K562 (cell line): ENCODE measurements around the gene NSG2. TPM values are rescaled to one million over a fixed set of nuclear protein-coding genes. Genes with fewer than 3 reads are reported as not detected.

Experiments used
- ATAC-seq: fragments of 200-7000 bp; cut with Tn5 transposase; 3 replicates; pipeline ENCODE4 v1.9.1; 2020; ENCODE audit warnings: moderate library complexity
- BruUV-seq: library from RNA; stranded (reverse); fragments of 400-500 nt; replicated peaks from 2 replicates; lab custom pipeline; 2021; lab: Mats Ljungman, UMichigan
- CTCF ChIA-PET: fragments of 300-600 bp; formaldehyde crosslinking; extraction: SDS; loops from one replicate; lab custom pipeline; 2021; ENCODE audit warnings: low intra/inter-chr PET ratio; lab: Yijun Ruan, JAX
- POLR2A ChIA-PET: fragments of 300-600, 350-650 bp; sonication (Branson Sonifier 250); formaldehyde crosslinking; extraction: SDS; loops from one replicate; lab custom pipeline; 2021; ENCODE audit warnings: antibody characterized with exemption, inconsistent platforms; lab: Yijun Ruan, JAX
- DNase-seq, 4 experiments: peaks; one replicate each; pipeline versions ENCODE4 v3.0.0 to v3.0.0-alpha.2; 2011 to 2018; ENCODE audit warnings: low spot score in 3 of 4, mixed read lengths in 3 of 4; ENCODE audit errors: extremely low read depth in 1 of 4
- FAIRE-seq: peaks from 2 replicates; lab custom pipeline; 2011; peaks lifted over from hg19 to GRCh38; lab: Jason Lieb, UNC
- H2AFZ ChIP-seq: 2 replicates; pipeline ENCODE4 v1.6.0; 2011; ENCODE audit warnings: low read depth, low read length, control low read depth, inconsistent platforms
- H3K27ac ChIP-seq: fragments of 200-600 bp; 3 replicates; pipeline ENCODE4 v1.8.0; 2011; ENCODE audit warnings: low read depth, mild to moderate bottlenecking, control low read depth, inconsistent platforms, low read length, moderate library complexity, mixed read lengths; ENCODE audit errors: extremely low read depth
- H3K27me3 ChIP-seq, 2 experiments: fragments of 300-600 bp in 1 of 2; 2 replicates in 1 of 2; 3 replicates in 1 of 2; pipeline versions ENCODE4 v1.6.0 to v1.8.0; 2011; ENCODE audit warnings: inconsistent platforms in 2 of 2, low read length in 2 of 2, mild to moderate bottlenecking in 1 of 2, mixed read lengths in 1 of 2, moderate library complexity in 1 of 2; ENCODE audit not compliant: control insufficient read depth in 2 of 2, insufficient read depth in 2 of 2
- H3K36me3 ChIP-seq: fragments of 300-600 bp; 3 replicates; pipeline ENCODE4 v1.8.0; 2011; ENCODE audit warnings: mild to moderate bottlenecking, low read length, inconsistent platforms; ENCODE audit not compliant: control insufficient read depth, insufficient read depth
- H3K4me1 ChIP-seq, 2 experiments: fragments of 200-600 bp in 1 of 2; replicated peaks in 1 of 2; 2 replicates in 1 of 2; 3 replicates in 1 of 2; pipeline versions ENCODE4 v1.5.1 to v1.8.0; 2011; ENCODE audit warnings: inconsistent platforms in 2 of 2, low read length in 2 of 2, mild to moderate bottlenecking in 1 of 2, mixed read lengths in 1 of 2, moderate library complexity in 1 of 2; ENCODE audit not compliant: control insufficient read depth in 2 of 2, insufficient read depth in 2 of 2
- H3K4me2 ChIP-seq: 2 replicates; pipeline ENCODE4 v1.6.1; 2011; ENCODE audit warnings: low read length, control low read depth, inconsistent platforms, mixed read lengths; ENCODE audit not compliant: insufficient read depth
- H3K4me3 ChIP-seq: fragments of 200-600 bp; sonication (generic), shearing (Covaris generic); 2 replicates; pipeline ENCODE4 v1.5.1; 2016; ENCODE audit warnings: control low read depth, inconsistent platforms
- H3K79me2 ChIP-seq: fragments of 200-600 bp; 3 replicates; pipeline ENCODE4 v1.8.0; 2011; ENCODE audit warnings: low read length, inconsistent platforms; ENCODE audit not compliant: control insufficient read depth, insufficient read depth
- H3K9ac ChIP-seq, 2 experiments: 2 replicates each; pipeline versions ENCODE4 v1.6.0 to v1.6.1; 2011; ENCODE audit warnings: low read depth in 2 of 2, low read length in 2 of 2, control low read depth in 1 of 2, inconsistent platforms in 1 of 2, mild to moderate bottlenecking in 1 of 2, mixed read lengths in 1 of 2; ENCODE audit not compliant: insufficient read depth in 1 of 2
- H3K9me1 ChIP-seq: one replicate; pipeline ENCODE4 v1.6.0; 2011; ENCODE audit warnings: inconsistent platforms, mild to moderate bottlenecking, low read length, moderate library complexity; ENCODE audit not compliant: control insufficient read depth, insufficient read depth
- H3K9me3 ChIP-seq: replicated peaks from 2 replicates; pipeline ENCODE4 v1.5.1; 2011; ENCODE audit warnings: low read depth, low read length, inconsistent platforms; ENCODE audit not compliant: control insufficient read depth, insufficient read depth
- H4K20me1 ChIP-seq: replicated peaks from 2 replicates; pipeline ENCODE4 v1.6.1; 2011; ENCODE audit warnings: low read length, inconsistent platforms, mixed read lengths; ENCODE audit not compliant: control insufficient read depth, insufficient read depth
- ARHGAP35 ChIP-seq: fragments of 450-650 bp; IDR thresholded peaks from 2 replicates; pipeline ENCODE4 v1.6.1; 2018; ENCODE audit not compliant: partially characterized antibody
- HDAC2 ChIP-seq: fragments of 450-650 bp; IDR thresholded peaks from 2 replicates; pipeline ENCODE4 v1.6.1; 2016; ENCODE audit warnings: mild to moderate bottlenecking
- KHSRP ChIP-seq: fragments of 450-650 bp; IDR thresholded peaks from 2 replicates; pipeline ENCODE4 v1.6.1; 2017
- MEF2D ChIP-seq: conservative IDR thresholded peaks from 2 replicates; pipeline ENCODE4 v1.6.1; 2016; ENCODE audit warnings: low read depth, missing genetic modification characterization, missing compliant biosample characterization
- NR1H2 ChIP-seq: sonication (generic); formaldehyde crosslinking; IDR thresholded peaks from 2 replicates; pipeline ENCODE4 v1.4.0; 2020; ENCODE audit warnings: mild to moderate bottlenecking, missing genetic modification reagents
- POLR3G ChIP-seq: IDR thresholded peaks from 2 replicates; pipeline ENCODE4 v1.6.1; 2011; ENCODE audit not compliant: insufficient read length, insufficient replicate concordance; ENCODE audit errors: extremely low read depth
- RBM25 ChIP-seq: fragments of 200-400 bp; formaldehyde crosslinking; IDR thresholded peaks from 2 replicates; pipeline ENCODE4 v1.6.1; 2018; ENCODE audit warnings: low read length, low read depth, moderate library complexity; ENCODE audit not compliant: severe bottlenecking
- ZFP36 ChIP-seq: fragments of 150-350 bp; IDR thresholded peaks from 2 replicates; pipeline ENCODE4 v1.6.1; 2018; ENCODE audit warnings: low read length, low read depth; ENCODE audit not compliant: partially characterized antibody
- ZNF133 ChIP-seq: fragments of 250-450 bp; sonication (Bioruptor Pico); IDR thresholded peaks from 2 replicates; pipeline ENCODE4 v1.4.0; 2020; ENCODE audit warnings: mild to moderate bottlenecking
- WGBS: fragments of 100-300 bp; shearing (Covaris generic); methylation state at CpG from one replicate; pipeline ENCODE4 v1.1.6; 2016; ENCODE audit warnings: low coverage, mixed read lengths; ENCODE audit not compliant: insufficient coverage; ENCODE audit errors: missing lambda C conversion rate; 5-methylcytosine and 5-hydroxymethylcytosine counted together
- in situ Hi-C: fragments of 300-500 bp; cut with MboI; formaldehyde crosslinking; loops from 4 replicates; pipeline ENCODE4 v1.15.0; 2018; ENCODE audit warnings: inconsistent platforms, mixed read lengths
- intact Hi-C: fragments of 100-400 bp; cut with micrococcal nuclease; formaldehyde crosslinking; loops from 2 replicates; pipeline ENCODE4 v1.14.2; 2022
- polyA plus RNA-seq, 8 experiments: library from polyadenylated mRNA; depleted of rRNA in 4 of 8; stranded (reverse) in 5 of 8; unstranded in 3 of 8; fragments of >200 nt; fragmentation: Nextera tagmentation in 2 of 8; fragmentation: Illumina TruSeq in 1 of 8; extraction: Ambion mirVana in 2 of 8; extraction: Trizol in 1 of 8; gene quantifications; 2 replicates each; pipeline versions ENCODE4 v1.2.1 to v1.2.3, GENCODE V29; 2011 to 2014; ENCODE audit warnings: inconsistent platforms in 1 of 8, missing spikeins in 1 of 8
- total RNA-seq, 7 experiments: library from RNA; depleted of rRNA in 6 of 7; stranded (reverse); fragments of >200 nt in 6 of 7; fragmentation: Illumina TruSeq in 2 of 7; extraction: Trizol in 2 of 7; gene quantifications; 2 replicates each; pipeline versions ENCODE4 v1.2.1 to v1.2.3, GENCODE V29; 2011 to 2021; ENCODE audit warnings: low replicate concordance in 1 of 7
- TF ChIP-seq, protein P1 (sequence below): sonication (generic); formaldehyde crosslinking; IDR thresholded peaks from 2 replicates; pipeline ENCODE4 v1.8.1; 2023; ENCODE audit warnings: mild to moderate bottlenecking, missing genetic modification reagents, moderate library complexity
- TF ChIP-seq, protein P2 (sequence below), 2 experiments: fragments of 450-650 bp in 1 of 2; sonication (generic) in 1 of 2; formaldehyde crosslinking in 1 of 2; IDR thresholded peaks; 2 replicates each; pipeline versions ENCODE4 v1.7.1 to v1.9.0; 2016 to 2022; ENCODE audit warnings: inconsistent platforms in 1 of 2, mild to moderate bottlenecking in 1 of 2, missing genetic modification reagents in 1 of 2

NSG2 gene
- total and polyA plus RNA-seq, 9 of the 15 experiments (the other 6 are each of a cell fraction or from before 2014, with no cell fraction given): not detected

DNA sequence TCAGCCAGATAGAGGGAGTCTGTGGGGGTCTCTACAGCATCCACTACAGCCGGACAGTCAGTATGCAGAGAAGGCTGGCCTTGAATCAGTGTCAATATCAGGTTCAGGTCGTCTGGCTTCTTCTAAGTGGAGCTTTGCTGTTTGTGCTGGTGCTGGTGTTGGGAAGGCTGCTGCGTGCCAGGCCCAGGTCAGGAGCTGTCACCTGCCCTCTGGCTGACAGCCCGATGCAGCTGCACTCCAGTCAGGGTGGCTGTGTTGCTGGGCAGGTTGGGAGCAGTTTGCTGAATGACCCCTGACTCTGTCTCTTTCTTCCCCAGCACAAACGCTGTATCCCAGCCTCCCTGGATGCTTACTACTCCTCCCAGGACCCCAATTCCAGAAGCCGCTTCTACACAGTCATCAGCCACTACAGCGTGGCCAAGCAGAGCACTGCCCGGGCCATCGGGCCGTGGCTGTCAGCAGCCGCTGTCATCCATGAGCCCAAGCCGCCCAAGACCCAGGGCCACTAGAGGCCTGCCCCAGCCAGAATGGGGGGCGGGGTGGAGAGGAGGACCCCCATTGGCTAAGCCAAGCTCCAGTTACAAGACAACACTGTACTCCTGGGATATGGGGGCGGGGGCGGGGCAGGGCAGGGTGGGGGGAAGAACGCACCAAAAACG, 61.6 kb downstream of the NSG2 start:
- CTCF ChIA-PET: no interaction called here
- H3K27me3 ChIP-seq: peaks cover 12 to 39% of the 10 kb centered on the region in 2 experiments; a peak in 3 of 5 replicates
- TF ChIP-seq RBM25: no peak
- no peak for TF ChIP-seq KHSRP
- TF ChIP-seq ZNF133 (CRISPR knock-in tag): no peak
- no peak for TF ChIP-seq MEF2D
- TF ChIP-seq POLR3G: no peak
- TF ChIP-seq, protein P1, sequence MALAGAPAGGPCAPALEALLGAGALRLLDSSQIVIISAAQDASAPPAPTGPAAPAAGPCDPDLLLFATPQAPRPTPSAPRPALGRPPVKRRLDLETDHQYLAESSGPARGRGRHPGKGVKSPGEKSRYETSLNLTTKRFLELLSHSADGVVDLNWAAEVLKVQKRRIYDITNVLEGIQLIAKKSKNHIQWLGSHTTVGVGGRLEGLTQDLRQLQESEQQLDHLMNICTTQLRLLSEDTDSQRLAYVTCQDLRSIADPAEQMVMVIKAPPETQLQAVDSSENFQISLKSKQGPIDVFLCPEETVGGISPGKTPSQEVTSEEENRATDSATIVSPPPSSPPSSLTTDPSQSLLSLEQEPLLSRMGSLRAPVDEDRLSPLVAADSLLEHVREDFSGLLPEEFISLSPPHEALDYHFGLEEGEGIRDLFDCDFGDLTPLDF (CRISPR knock-in tag): no peak
- TF ChIP-seq, protein P2, sequence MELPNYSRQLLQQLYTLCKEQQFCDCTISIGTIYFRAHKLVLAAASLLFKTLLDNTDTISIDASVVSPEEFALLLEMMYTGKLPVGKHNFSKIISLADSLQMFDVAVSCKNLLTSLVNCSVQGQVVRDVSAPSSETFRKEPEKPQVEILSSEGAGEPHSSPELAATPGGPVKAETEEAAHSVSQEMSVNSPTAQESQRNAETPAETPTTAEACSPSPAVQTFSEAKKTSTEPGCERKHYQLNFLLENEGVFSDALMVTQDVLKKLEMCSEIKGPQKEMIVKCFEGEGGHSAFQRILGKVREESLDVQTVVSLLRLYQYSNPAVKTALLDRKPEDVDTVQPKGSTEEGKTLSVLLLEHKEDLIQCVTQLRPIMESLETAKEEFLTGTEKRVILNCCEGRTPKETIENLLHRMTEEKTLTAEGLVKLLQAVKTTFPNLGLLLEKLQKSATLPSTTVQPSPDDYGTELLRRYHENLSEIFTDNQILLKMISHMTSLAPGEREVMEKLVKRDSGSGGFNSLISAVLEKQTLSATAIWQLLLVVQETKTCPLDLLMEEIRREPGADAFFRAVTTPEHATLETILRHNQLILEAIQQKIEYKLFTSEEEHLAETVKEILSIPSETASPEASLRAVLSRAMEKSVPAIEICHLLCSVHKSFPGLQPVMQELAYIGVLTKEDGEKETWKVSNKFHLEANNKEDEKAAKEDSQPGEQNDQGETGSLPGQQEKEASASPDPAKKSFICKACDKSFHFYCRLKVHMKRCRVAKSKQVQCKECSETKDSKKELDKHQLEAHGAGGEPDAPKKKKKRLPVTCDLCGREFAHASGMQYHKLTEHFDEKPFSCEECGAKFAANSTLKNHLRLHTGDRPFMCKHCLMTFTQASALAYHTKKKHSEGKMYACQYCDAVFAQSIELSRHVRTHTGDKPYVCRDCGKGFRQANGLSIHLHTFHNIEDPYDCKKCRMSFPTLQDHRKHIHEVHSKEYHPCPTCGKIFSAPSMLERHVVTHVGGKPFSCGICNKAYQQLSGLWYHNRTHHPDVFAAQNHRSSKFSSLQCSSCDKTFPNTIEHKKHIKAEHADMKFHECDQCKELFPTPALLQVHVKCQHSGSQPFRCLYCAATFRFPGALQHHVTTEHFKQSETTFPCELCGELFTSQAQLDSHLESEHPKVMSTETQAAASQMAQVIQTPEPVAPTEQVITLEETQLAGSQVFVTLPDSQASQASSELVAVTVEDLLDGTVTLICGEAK (IDR thresholded peaks at IDR 0.05): no peak
- TF ChIP-seq, protein P2 (CRISPR knock-in tag; IDR thresholded peaks at IDR 0.05): no peak
- no peak for TF ChIP-seq ZFP36
- no peak for TF ChIP-seq ARHGAP35
- TF ChIP-seq HDAC2: no peak
- no peak for TF ChIP-seq NR1H2 (CRISPR knock-in tag)

More for the DNA sequence above, 61.6 kb downstream of the NSG2 start:
- DNase-seq (no peak), FAIRE-seq (no peak), ATAC-seq (no peak)
- Histone ChIP-seq H3K9me1 (no peaks in the 10 kb centered on the region), H4K20me1 (no peaks in the 10 kb centered on the region; the same call in 1 of the 2 replicates), H2AFZ (no peak overlapping the region), H3K4me3 (no peak overlapping the region), H3K79me2 (no peaks in the 10 kb centered on the region), H3K4me2 (no peak overlapping the region), H3K9ac (no peak overlapping the region), H3K36me3 (no peaks in the 10 kb centered on the region), H3K9me3 (no peaks in the 10 kb centered on the region), H3K27ac (no peak overlapping the region), H3K4me1 (no peaks in the 10 kb centered on the region)
- in situ Hi-C loops (no loop called here), intact Hi-C loops (no loop called here)
- POLR2A ChIA-PET: interaction anchor here (1.1 kb wide), 1 partner anchor 74 kb away, joined by 3 read pairs; no protein-coding TSS in a partner anchor
- 3% methylated on average over 13 of the region's 17 CpGs for WGBS
- no TSS peak for BruUV-seq
